Kidney epithelial cell (primary cell): ENCODE data around the gene SLC9A5. TPM values are rescaled to one million over a fixed set of nuclear protein-coding genes. Genes with fewer than 3 reads are reported as not detected.
A peak's percentile ranks its signal among the peaks of the same experiment; 100 is the strongest.

Experiments used
- DNase-seq: peaks from one replicate; pipeline ENCODE4 v3.0.0-alpha.2; 2010; ENCODE audit warnings: low read depth
- H3K27me3 ChIP-seq: 2 replicates; pipeline ENCODE4 v1.6.0; 2011; ENCODE audit warnings: low read length; ENCODE audit not compliant: control insufficient read depth, insufficient read depth
- H3K36me3 ChIP-seq: 2 replicates; pipeline ENCODE4 v1.5.1; 2011; ENCODE audit warnings: low read length; ENCODE audit not compliant: control insufficient read depth, insufficient read depth
- H3K4me3 ChIP-seq: 2 replicates; pipeline ENCODE4 v1.5.1; 2011; ENCODE audit warnings: low read depth, mild to moderate bottlenecking, control low read depth, low read length
- CTCF ChIP-seq: IDR thresholded peaks from 2 replicates; pipeline ENCODE4 v1.5.1; 2011; ENCODE audit warnings: mild to moderate bottlenecking, moderate library complexity, low read length, control low read depth, inconsistent platforms; ENCODE audit not compliant: insufficient read depth, poor library complexity, severe bottlenecking
- total RNA-seq: library from RNA; depleted of rRNA; stranded (reverse); fragments of >200 nt; gene quantifications from 2 replicates; pipeline ENCODE4 v1.2.3, GENCODE V29; 2015

SLC9A5 gene
- total RNA-seq, 1 donor from 2014 or later, result not detected

GRCh38 chr16:67277999-67278772, 29.4 kb downstream of the SLC9A5 start:
- no peak for TF ChIP-seq CTCF
- no peak for DNase-seq
- no peaks in the 10 kb centered on the region for H3K36me3 ChIP-seq

GRCh38 chr16:67278773-67279295, 30.1 kb downstream of the SLC9A5 start:
- Histone ChIP-seq H3K4me3 (peak overlapping the region; percentile 49), H3K36me3 (no peaks in the 10 kb centered on the region), H3K27me3 (no peaks in the 10 kb centered on the region)
- peak; percentile 40 for TF ChIP-seq CTCF
- no peak for DNase-seq

More at GRCh38 chr16:67277999-67278772, 29.4 kb downstream of the SLC9A5 start:
- peak overlapping the region; percentile 49 for H3K4me3 ChIP-seq
- H3K27me3 ChIP-seq, result no peaks in the 10 kb centered on the region

- peak within 1 kb of the TSS; percentile 49 for H3K4me3 ChIP-seq
- no peak for DNase-seq
Observed at GRCh38 chr16:67279296-67280089, 30.7 kb downstream of the SLC9A5 start, which contains the start of gene PLEKHG4. PLEKHG4 (plus strand) TSS chr16:67279532; CDS start chr16:67280045, 513 bp downstream.

GRCh38 chr16:67280090-67281015, 31.6 kb downstream of the SLC9A5 start:
- no peak for TF ChIP-seq CTCF
- Histone ChIP-seq H3K36me3 (no peaks in the 10 kb centered on the region), H3K27me3 (no peaks in the 10 kb centered on the region), H3K4me3 (no peak overlapping the region)
- DNase-seq, result no peak

More at GRCh38 chr16:67279296-67280089, 30.7 kb downstream of the SLC9A5 start, which contains the start of gene PLEKHG4:
- Histone ChIP-seq H3K27me3 (no peaks in the 10 kb centered on the region), H3K36me3 (no peaks in the 10 kb centered on the region)
- TF ChIP-seq CTCF, result no peak
